NCI-H1092 treated with DMSO at 0.1 percent for 48 hours (cell line): ENCODE results near the gene COLEC11.
A peak's percentile ranks its signal among the peaks of the same experiment; 100 is the strongest.
"Not testable (repeated sequence)": the region's sequence is repeated elsewhere in the genome, so short reads cannot be mapped to it uniquely, and the experiment has no call there.

ENCODE experiments used
- DNase-seq: peaks from one replicate; lab custom pipeline; 2025; lab: John Stamatoyannopoulos, UW

The COLEC11 gene

GRCh38 chr2:3606028-3606369, 11.1 kb downstream of the COLEC11 start:
- no peak for DNase-seq

GRCh38 chr2:3606370-3607201, 11.7 kb downstream of the COLEC11 start:
- DNase-seq = peak; percentile 51

- DNase-seq = peak; percentile 66
These were observed 13.7 kb downstream of the COLEC11 start for GRCh38 chr2:3608373-3609278.

- not testable (repeated sequence) for DNase-seq
These were observed 14.4 kb downstream of the COLEC11 start for GRCh38 chr2:3609279-3609673.

- DNase-seq = no peak
These were observed 15.5 kb downstream of the COLEC11 start for GRCh38 chr2:3610415-3610814.

- no peak for DNase-seq
These were observed 16.1 kb downstream of the COLEC11 start for GRCh38 chr2:3610881-3611505.

- no peak for DNase-seq
These were observed 16.7 kb downstream of the COLEC11 start for GRCh38 chr2:3611589-3611988.

- DNase-seq = no peak
These were observed 18.0 kb downstream of the COLEC11 start for GRCh38 chr2:3612639-3613523.

GRCh38 chr2:3613524-3613905, 18.6 kb downstream of the COLEC11 start:
- DNase-seq = no peak

GRCh38 chr2:3614743-3615142, 19.8 kb downstream of the COLEC11 start:
- DNase-seq = not testable (repeated sequence)

GRCh38 chr2:3615541-3616200, 20.8 kb downstream of the COLEC11 start:
- not testable (repeated sequence) for DNase-seq

- DNase-seq = not testable (repeated sequence)
These were observed 21.7 kb downstream of the COLEC11 start for GRCh38 chr2:3616435-3617197.

GRCh38 chr2:3617198-3617890, 22.4 kb downstream of the COLEC11 start:
- DNase-seq = no peak

GRCh38 chr2:3618367-3618766, 23.5 kb downstream of the COLEC11 start:
- no peak for DNase-seq

GRCh38 chr2:3619033-3619432, 24.1 kb downstream of the COLEC11 start:
- DNase-seq = no peak

GRCh38 chr2:3619661-3620060, 24.7 kb downstream of the COLEC11 start:
- not testable (repeated sequence) for DNase-seq

- DNase-seq = no peak
These were observed 25.9 kb downstream of the COLEC11 start for GRCh38 chr2:3620834-3621233.

- DNase-seq = no peak
These were observed 28.1 kb downstream of the COLEC11 start for GRCh38 chr2:3622967-3623366.

GRCh38 chr2:3624059-3624794, 29.3 kb downstream of the COLEC11 start:
- DNase-seq = no peak
